Stomach (tissue), 4 donors: ENCODE measurements around the gene IPP.

ENCODE experiments used
- POLR2A ChIP-seq, 4 donors: fragments of 450-650 bp; IDR thresholded peaks; one replicate each; pipeline ENCODE4 v1.6.1; 2016; ENCODE audit warnings: antibody characterized with exemption in 4 of 4, control low read depth in 2 of 4, mild to moderate bottlenecking in 1 of 4, moderate library complexity in 1 of 4
- TF ChIP-seq, protein P1 (sequence below), 7 experiments: fragments of 450-650 bp in 4 of 7; fragments of 200-600 bp in 3 of 7; sonication (generic) in 3 of 7; IDR thresholded peaks; one replicate each; pipeline ENCODE4 v1.5.1; 2016 to 2019; ENCODE audit warnings: antibody characterized with exemption in 7 of 7, control low read depth in 2 of 7, mild to moderate bottlenecking in 1 of 7

DNA sequence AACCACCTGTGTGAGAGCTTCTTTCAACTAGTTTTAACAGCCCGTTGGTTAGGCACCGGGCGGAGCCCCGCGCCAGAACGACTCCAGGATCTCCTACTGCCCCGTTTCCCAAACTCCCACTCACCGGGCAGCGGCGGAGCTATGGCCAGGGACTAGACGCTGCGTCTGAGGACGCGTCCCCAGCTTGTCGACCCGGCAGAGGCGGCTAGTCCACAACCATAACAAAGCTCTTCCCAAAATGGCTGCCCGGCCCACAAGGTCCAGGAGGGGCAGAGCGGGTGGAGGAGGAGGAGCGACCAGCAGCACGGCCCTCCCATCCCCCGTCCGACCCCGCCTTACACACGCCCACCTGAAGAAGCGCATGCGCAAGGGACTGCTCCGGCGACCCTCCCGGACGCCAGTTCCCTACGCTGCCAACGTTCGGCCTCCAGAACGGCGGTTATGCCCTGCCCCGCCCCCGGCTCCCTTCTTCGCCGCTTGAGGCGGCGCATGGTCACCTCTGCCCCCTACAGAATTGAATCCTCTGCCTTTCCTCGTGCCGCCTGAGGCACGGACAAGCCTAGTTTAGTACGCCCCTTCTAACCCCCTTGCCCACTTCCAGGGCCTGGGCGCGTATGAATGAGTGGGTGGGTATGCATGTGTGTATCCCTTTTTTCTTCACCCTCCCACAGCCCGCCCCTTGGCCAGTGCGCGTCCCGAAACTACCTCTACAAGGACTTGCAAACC lies 64.0 kb downstream of the IPP start, which contains the start of gene GPBP1L1:
- TF ChIP-seq, protein P1, sequence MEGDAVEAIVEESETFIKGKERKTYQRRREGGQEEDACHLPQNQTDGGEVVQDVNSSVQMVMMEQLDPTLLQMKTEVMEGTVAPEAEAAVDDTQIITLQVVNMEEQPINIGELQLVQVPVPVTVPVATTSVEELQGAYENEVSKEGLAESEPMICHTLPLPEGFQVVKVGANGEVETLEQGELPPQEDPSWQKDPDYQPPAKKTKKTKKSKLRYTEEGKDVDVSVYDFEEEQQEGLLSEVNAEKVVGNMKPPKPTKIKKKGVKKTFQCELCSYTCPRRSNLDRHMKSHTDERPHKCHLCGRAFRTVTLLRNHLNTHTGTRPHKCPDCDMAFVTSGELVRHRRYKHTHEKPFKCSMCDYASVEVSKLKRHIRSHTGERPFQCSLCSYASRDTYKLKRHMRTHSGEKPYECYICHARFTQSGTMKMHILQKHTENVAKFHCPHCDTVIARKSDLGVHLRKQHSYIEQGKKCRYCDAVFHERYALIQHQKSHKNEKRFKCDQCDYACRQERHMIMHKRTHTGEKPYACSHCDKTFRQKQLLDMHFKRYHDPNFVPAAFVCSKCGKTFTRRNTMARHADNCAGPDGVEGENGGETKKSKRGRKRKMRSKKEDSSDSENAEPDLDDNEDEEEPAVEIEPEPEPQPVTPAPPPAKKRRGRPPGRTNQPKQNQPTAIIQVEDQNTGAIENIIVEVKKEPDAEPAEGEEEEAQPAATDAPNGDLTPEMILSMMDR (IDR thresholded peaks at IDR 0.05): peak in 1 of 7 experiments; percentile 12
- TF ChIP-seq POLR2A (IDR thresholded peaks at IDR 0.05): peak in 2 of 4 donors; percentile 5 to 46
